ENCODE measurements around the gene LAMA2. TPM values are rescaled to one million over a fixed set of nuclear protein-coding genes. Genes with fewer than 3 reads are reported as not detected.

LAMA2 gene
- total RNA-seq, 4 donors from 2014 or later = 154 to 331 (median 241) TPM

DNA sequence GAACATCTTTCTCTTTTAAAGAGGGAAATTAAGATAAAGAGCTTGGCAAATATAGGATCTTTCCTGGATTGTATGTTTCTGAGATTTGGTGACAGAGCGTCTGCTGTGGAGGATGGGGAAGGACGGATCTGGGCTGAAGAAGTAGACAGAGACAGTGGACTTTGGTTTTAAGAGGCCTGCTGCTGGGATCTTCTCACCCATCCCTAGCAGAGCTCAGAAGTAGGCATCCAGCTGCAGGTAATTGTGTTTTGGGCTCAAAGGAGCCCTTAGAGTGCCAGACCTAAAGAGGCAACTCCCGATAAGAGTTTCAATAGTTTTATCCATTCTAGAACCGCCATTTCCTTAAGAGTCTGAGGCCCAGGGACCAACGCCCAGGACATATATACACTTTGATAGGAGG, 20.8 kb downstream of the LAMA2 start:
- TF ChIP-seq, protein P1, sequence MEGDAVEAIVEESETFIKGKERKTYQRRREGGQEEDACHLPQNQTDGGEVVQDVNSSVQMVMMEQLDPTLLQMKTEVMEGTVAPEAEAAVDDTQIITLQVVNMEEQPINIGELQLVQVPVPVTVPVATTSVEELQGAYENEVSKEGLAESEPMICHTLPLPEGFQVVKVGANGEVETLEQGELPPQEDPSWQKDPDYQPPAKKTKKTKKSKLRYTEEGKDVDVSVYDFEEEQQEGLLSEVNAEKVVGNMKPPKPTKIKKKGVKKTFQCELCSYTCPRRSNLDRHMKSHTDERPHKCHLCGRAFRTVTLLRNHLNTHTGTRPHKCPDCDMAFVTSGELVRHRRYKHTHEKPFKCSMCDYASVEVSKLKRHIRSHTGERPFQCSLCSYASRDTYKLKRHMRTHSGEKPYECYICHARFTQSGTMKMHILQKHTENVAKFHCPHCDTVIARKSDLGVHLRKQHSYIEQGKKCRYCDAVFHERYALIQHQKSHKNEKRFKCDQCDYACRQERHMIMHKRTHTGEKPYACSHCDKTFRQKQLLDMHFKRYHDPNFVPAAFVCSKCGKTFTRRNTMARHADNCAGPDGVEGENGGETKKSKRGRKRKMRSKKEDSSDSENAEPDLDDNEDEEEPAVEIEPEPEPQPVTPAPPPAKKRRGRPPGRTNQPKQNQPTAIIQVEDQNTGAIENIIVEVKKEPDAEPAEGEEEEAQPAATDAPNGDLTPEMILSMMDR (IDR thresholded peaks at IDR 0.05; ENCODE audit: low read depth) = no peak

GRCh38 chr6:128914051-128914450, 31.1 kb downstream of the LAMA2 start:
- TF ChIP-seq, protein P1 (IDR thresholded peaks at IDR 0.05; ENCODE audit: low read depth) = no peak

- TF ChIP-seq, protein P1 (IDR thresholded peaks at IDR 0.05; ENCODE audit: low read depth) = no peak
Measured at GRCh38 chr6:128918886-128919285, 35.9 kb downstream of the LAMA2 start.

- TF ChIP-seq, protein P1 (IDR thresholded peaks at IDR 0.05; ENCODE audit: low read depth) = no peak
Measured at GRCh38 chr6:128919412-128920180, 36.7 kb downstream of the LAMA2 start.

- TF ChIP-seq, protein P1 (IDR thresholded peaks at IDR 0.05; ENCODE audit: low read depth) = no peak
Measured at GRCh38 chr6:128925765-128926164, 42.8 kb downstream of the LAMA2 start.

DNA sequence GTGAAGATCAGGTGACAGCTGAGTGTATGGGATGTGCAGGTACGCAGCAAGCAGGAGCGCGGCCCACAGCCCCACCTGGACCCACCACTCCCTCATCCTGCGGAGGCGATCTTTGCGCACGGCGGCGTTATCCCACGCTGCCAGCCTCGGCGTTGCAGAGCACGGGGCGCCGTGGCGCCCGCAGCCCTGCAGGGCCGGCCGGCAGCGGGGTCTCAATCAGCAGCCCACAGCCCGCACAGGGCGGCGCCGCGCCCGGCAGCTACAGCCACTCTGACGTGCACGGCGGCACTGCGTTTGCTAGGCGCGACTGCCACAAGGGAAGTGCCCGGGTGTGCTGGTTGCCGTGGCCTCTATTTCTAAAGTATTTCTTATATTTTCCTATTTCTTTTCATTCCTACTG, 46.9 kb downstream of the LAMA2 start:
- TF ChIP-seq, protein P1 (IDR thresholded peaks at IDR 0.05; ENCODE audit: low read depth) = no peak

GRCh38 chr6:128930321-128930720, 47.4 kb downstream of the LAMA2 start:
- TF ChIP-seq, protein P1 (IDR thresholded peaks at IDR 0.05; ENCODE audit: low read depth) = no peak

Measured in subcutaneous adipose tissue (tissue), 4 donors.